Astrocyte of the hippocampus (primary cell): ENCODE results near the gene MANEAL.
"Not testable (repeated sequence)": the region's sequence is repeated elsewhere in the genome, so short reads cannot be mapped to it uniquely, and the experiment has no call there.

Source experiments
- DNase-seq: peaks from one replicate; pipeline ENCODE4 v3.0.0; 2011; ENCODE audit warnings: low read depth, low spot score

The MANEAL gene, protein sequence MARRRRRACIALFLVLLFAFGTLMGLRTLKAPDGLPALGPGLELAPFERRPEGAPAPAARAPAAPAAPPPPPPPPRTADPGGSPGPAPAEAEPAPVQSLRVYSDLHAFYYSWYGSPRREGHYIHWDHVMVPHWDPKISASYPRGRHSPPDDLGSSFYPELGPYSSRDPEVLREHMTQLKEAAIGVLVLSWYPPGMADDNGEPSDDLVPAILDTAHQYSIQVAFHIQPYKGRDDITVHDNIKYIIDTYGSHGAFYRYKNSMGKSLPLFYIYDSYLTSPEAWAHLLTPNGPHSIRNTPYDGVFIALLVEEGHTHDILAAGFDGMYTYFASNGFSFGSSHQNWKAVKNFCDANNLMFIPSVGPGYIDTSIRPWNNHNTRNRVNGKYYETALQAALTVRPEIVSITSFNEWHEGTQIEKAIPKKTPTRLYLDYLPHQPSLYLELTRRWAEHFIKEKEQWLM

DNA sequence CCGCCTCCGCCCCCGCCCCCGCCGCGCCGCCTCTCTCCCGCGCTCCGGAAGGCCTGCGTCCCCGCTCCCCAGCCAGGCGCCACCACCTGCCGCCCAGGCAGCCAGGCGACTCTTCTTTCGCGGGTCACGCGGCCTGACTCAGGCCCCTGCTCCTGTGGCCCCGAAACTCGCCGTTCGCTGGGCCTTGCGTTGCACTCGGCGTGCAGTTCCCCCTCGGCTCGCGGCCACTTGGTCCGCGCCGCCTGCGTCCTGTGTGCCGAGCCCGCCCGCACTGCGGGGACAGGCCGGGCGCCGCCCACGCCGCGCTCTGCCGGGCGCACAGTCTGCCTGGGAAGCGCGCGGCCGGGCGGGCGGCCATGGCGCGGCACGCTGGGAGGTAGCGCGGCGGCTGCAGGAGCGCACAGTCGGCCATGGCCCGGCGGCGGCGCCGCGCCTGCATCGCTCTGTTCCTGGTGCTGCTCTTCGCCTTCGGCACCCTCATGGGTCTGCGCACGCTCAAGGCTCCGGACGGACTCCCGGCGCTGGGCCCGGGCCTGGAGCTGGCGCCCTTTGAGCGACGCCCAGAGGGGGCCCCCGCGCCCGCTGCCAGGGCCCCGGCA lies at the start of gene MANEAL:
Gene MANEAL (plus strand): TSS at position 75 of the 599 bp plus-strand sequence. CDS start 336 bp downstream, at position 411.
- peak; percentile 84 for DNase-seq

DNA sequence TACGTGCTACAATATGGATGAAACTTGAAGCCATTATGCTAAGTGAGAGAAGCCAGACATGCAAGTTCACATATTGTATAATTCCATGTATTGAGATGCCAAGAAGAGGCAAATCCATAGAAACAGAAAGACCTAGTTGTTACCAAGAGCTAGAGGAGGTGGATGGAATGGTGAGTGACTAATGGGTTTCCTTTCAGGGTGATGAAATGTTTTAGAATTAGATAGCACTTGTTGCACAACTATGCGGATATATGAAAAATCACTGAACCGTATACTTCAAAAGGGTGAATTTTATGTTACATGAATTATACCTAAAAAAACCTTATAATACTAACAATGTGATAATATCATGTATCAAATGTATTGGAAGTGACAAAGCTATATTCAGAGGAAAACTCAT lies 46.8 kb upstream of the MANEAL start:
- no peak for DNase-seq

DNA sequence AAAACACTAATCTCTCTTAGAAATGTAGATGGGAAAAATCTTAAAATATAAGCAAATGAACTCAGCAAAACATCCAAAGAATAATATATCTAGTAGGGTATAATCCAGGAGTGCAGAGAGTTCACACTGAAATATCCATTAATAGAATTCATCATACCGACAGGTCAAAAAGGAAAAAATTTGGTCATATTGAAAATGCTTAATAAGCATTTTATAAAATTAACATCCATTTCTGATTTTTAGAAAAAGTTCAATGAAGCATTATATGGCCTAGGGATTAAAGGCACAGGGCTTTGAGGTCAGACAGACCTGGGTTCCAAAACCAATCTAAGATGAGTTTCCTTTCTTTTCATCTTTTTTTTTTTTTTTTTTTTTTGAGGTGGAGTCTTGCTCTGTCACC lies 45.1 kb upstream of the MANEAL start:
- DNase-seq = no peak

DNA sequence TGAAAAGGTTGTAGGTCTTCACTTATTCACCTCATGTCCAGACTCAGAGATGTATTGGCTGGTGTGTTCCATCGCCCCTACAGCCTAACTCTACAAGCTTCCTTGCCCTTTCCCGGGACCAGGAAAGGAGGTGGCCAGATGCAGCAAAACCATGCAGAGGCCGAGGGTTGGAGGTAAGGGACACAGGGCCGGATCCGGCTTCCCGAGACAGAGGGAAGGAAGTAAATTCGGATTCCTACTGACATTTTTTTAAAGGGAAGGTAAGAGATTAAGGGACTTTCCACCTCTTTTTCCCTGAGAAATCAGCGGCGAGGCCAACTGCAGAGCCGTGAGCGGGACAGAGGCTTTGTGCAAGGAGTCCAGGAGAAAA lies 41.4 kb upstream of the MANEAL start:
- no peak for DNase-seq

DNA sequence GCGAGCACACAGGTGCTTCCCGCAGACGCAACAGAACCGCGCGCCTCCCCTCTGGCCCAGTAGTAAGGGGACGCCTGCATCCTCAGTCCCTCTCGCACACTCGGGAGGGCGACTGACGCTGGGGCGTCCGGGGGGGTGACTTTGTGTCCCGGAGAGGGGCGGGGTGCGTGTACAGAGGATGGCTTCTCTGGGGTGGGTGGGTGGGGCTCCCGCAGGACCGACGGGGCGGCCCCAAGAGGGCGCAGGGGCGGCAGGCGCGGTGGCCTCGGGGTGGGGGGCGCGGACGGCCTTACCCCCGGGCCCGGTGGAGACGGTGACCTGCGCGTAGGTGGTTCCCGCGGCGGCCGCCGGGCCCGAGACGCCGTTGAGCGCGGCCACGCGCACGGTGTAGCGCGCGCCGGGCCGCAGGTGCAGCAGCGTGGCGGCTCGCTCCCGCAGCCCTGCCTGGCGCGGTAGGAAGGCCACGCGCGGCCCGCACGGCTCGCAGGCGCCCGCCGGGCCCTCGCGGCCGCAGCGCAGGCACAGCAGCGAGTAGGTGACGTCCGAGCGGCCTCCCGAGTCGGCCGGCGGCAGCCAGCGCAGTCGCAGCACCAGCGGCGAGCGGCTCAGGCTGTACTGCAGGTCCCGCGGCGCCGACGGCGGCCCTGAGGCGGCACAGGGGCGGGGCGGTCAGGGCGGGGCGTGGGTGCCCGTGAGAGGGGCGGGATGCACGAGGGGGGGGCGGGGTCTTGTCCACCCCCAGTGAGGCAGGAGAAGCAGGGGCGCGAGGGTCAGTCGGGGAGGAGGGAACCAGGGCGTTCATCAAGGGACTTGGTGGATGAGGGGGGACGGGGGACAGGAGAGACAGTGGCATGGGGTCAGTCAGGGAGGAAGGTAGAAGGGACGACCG lies 40.8 kb upstream of the MANEAL start:
- DNase-seq = peak; percentile 57

DNA sequence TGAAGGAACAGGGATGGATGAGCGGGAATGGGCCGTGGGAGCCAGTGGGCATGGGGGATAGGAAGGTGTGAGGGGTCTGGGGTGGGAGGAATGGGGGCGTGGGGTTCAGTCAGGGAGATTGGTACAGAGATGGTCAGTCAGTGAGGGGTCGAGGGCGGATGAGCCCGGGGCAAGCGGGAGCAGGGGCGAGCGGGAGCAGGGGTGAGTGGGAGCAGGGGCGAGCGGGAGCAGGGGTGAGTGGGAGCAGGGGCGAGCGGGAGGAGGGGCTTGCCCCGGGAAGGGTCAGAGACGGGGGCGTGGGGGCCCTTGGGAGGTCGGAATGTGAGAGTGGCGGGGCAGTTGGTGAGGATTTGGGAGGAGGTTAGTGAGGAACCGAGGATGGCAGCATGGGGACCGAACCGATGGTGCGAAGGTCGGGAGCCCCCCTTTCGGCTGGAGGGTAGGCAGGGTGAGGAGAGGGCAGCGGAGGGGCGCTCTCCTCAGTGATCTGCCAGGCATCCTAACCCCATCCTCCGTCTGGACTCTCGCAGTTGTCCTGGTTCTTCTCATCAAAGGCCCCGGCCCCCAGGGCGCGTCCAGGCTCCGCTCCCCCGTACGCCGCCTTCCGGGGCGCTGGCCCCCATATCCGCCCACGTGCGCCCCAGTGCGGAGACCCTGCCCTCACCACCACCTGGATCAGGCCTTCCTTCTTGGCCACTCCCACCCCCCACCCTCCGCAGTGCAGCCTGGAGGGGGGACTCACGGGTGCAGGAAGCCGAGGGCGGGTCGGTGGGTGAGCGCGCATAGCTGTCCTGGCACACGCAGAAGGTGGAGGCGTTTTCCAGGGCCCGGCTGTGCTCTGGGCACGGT lies 40.0 kb upstream of the MANEAL start:
- no peak for DNase-seq

DNA sequence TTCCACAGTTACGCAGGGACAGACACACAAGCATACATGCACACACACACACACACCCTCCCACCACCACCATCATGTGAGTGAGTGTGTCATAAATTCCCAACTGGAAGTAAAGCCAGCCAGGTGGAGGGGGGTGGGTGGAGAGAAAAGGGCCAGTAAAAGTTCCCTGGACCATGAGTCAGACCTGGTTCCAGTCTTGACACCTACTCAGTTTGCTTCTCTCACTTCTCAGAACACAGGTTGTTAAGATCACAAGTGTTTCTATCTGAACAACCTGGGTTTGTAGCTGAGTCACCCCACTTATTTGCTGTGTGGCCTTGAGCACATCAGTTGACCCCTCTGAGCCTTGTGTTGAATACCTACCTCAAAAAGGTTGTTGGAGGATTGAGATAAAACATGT lies 38.4 kb upstream of the MANEAL start:
- DNase-seq = no peak

DNA sequence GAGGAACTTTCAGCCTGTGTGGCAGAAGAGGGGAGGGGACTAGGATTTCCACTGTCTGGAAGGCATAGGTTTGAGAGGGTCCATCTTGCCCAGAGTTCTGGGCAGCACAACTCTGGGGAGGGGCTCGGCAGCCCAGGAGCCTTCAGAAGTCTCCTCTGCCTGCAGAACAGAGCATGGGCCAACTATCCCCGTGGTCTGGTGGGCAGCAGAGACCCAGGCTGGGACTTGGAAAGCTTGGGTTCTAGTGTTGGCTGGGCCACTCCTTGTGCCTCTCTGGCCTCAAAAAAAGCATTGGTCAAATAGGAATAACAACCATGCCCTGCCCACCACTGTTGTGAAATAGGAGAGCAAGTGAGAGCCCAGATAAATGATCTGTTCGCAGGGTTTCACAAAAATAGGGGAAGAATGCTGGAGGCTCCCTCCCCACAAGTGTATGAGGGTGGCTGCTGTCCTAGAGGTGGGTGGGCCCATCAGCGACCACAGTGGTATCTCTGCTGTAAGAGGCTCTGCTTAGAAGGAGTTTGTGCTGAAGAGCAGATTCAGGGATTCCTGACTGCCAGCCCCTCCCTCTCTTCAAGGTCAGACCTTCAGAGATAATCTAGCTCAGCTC lies 37.6 kb upstream of the MANEAL start:
- DNase-seq = no peak

DNA sequence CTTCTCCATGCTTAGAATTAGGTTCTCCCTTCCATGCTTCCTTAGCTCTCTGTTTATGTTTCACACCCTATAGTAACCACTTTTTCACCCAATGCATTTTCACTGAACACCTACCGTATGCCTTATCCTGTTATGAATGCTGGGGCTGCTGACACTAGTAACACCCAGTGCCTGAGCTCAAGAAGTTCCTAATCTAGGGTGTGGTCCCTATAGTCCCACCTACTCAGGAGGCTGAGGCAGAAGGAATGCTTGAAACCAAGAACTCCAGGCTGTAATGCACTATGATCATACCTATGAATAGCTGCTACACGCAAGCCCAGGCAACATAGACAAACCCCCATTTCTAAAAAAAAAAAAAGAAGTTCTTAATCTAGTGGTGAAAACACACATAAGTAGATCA lies 34.2 kb upstream of the MANEAL start:
- DNase-seq = no peak

DNA sequence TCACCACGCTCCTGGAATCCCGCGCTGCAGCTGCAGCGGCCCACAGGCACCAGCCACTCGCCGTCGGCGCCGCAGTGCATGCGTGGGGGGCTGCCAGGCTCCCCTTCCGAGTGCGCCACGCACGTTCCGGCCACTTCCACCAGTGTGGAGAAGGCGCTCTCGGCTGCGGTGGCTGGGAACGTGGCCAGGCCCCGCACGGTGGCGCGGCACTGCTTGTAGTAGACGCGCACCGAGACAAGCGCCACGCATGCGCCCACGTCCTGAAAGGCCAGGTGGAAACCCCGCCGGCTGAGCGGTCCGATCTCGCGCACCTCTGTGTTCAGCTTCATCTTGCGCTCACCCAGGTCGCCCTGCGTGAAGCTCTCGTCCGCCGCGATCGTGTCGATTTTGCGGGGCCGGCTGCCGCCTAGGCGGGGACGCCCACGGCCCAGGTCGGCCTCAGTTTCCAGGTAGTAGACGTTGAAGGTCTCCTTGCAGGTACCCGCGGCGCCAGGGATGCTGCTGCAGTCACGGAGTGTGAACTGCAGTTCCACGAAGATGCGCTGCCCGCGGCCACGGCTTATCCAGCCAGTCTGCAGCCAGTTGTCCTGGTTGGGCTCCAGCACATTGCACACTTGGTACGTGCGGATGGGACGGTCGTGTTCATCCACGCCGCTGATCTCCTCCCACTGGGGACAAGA lies 32.1 kb upstream of the MANEAL start:
- DNase-seq = no peak

DNA sequence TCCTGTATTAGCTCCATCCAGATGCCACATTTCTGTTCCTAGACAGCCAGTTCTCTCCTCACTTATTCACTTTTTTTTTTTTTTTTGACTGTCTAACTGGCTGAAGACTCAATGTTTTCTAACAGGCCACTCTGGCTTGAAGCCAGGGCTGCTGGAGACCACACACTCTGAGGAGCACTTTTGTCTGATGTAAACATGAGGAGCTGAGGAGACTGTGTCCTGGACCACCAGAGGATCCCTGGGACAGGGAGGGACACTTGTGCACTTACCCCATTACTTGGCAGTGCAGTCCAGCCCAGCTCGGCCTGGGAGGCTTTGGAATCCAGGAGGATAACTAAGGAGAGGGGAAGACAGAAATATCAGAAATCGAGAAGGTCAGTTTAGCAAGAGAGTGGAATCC lies 31.1 kb upstream of the MANEAL start:
- DNase-seq = no peak

DNA sequence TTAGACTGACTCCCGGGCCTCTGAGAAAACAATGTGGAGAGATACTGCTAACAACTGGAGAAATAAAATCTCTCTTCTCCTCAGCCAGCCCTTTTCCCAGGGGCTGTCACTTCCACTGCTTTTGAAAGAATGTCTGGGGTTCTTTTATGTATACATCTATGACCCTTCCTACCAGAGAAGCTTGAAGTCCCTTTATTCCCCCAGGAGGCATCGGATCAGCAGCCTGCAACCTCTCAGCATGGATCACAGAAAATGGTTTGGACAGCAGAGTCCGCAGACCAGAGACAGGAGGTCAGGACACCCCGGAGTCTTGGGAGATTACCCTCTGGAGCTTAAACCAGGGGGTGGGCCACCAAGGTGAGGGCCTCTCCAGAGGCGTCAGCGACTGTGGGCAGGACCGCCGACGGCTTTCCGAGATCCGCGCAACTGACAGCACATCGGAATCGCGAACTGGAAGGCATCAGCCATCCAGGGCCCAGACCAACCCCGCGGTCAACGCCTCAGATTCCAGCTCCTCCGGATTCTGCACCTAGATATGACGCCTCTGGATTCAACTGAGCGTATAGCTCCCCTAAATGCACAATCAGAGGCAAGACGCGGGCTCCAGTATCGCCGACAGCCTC lies 29.7 kb upstream of the MANEAL start:
- DNase-seq = no peak

DNA sequence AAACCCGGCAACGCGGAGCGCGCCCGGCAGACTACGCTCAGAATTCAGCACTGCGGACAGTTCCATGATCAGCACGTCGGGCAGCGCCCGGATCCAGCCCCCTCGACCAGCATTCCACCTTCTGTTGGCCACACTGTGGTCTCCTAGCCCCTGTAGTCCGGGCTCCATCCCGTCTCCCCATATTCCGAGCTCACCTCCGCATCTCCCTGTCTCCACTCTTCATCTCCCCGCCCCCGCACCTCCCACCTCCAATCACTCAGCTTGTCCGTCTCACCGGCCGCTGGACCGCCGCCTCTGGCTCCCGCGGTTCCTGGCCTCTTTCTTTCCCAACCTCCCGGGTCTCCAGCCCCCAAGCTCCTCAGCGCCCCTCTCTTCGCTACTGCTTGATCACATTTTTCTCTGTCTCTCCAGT lies 29.2 kb upstream of the MANEAL start:
- peak; percentile 82 for DNase-seq

DNA sequence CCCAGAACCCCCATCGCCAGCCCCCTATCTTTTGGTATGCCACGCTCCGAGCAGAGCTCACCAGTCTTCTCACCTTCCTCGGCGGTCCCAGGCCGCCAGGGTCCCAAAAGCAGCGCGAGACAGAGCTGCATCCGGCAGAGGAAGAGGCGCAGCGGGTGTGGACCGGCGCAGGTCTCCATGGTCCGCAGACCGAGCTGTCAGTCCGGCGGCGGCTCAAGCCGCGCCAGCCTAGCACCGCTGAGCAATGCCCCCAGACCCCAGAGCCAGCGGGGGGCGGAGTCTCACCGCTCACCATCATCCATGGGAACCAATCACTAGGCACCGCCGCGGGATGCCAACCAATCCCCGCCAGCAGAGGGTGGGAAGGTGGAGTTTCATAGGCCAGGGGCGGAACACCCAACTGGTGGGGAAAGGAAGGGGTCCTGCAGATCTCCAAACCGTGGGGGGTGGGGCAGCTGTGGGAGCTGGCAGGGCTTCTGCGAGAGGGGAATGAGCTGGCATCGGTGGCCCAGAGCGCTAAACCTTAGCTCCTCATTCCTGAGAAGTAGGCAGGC lies 28.7 kb upstream of the MANEAL start, which contains the start of gene EPHA10:
Gene EPHA10 (minus strand): TSS at position 233 of the 554 bp plus-strand sequence. CDS start 54 bp downstream, at position 179.
- DNase-seq = no peak

DNA sequence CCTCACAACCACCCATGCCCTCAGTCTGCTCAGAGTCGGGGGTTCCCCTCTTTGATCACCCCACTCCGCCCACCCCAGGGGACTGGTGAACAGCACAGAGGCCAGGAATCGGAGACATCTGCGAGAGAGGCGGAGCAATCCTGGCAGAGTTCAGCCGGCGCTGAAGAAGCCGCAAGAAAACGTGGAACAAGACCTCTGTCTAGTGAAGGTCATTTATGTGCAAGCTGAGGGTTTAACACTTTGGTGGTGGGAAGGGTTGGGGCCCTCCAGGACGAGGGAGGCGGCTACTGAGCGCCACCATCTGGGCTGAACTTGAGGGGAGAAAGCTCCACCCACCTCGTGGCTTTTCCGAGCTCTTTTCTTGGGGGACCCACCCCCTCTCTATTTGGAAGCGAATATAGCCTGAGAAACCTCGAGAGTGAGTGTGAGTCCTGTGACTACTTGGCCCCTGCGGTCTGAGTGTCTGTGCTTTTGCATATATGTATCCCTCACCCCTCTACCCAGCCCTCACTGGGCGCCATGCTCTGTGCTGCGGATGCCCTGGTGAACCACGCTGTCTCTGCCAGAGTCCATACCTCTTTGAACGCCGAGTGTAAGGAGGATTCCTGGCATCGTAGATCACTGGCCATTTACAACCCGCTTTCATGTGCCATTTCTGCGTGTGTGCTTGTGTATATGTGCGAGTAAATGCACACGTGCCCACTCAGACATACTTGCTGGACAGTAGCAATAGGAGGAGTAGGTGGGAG lies 27.6 kb upstream of the MANEAL start:
- DNase-seq = no peak

DNA sequence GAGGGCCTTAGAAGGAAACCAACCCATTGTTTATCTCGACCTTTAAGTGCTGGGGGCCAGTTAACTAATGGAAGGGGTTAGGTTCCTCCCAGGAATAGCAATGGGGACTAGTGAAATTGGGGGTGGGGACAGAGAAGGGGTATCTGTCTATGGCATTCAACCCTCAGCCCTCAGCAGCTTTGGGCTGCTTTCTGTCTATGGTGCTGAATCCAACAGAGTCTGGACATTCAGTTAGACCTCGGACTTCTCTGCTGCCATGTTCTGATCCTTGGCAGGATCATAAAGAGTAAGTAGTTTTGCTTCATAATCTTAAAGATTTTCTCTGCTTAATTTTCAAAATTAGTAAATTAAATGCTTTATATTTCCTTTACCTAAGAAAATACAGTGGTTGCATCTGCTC lies 26.2 kb upstream of the MANEAL start:
- DNase-seq = no peak

DNA sequence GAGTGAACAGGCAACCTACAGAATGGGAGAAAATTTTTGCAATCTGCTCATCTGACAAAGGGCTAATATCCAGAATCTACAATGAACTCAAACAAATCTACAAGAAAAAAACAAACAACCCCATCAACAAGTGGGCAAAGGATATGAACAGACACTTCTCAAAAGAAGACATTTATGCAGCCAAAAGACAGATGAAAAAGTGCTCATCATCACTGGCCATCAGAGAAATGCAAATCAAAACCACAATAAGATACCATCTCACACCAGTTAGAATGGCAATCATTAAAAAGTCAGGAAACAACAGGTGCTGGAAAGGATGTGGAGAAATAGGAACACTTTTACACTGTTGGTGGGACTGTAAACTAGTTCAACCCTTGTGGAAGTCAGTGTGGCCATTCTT lies 22.2 kb upstream of the MANEAL start:
- not testable (repeated sequence) for DNase-seq

DNA sequence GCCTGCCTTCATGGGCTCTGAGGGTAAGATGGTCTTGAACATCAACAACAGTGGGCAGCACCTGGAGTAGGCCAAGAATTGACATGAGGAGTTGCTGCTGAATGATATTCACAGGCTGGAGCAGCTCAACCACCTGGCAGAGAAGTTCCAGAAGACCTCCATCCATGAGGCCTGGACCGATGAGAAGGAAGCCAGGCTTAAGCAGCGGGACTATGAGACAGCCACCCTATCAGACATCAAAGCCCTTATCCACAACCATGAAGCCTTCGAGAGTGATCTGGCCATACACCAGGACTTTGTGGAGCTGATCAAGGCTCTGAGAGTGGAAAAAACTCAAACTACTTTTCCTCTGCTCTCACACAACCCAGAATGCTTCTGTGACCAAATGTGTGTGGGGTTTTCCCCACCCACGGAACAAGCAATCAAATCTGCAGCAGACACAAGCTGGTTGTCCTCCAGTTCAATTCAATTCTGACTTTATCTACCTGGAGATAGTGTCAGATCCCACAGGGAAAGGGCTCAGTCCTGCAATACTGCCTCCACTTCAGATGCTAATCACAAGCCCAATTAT lies 16.6 kb upstream of the MANEAL start:
- DNase-seq = no peak
